ENCODE measurements around the gene PIK3R5. TPM values are rescaled to one million over a fixed set of nuclear protein-coding genes. Genes with fewer than 3 reads are reported as not detected.

PIK3R5 gene
- polyA plus RNA-seq, 3 donors, result 32.1 to 127 (median 47.5) TPM

DNA sequence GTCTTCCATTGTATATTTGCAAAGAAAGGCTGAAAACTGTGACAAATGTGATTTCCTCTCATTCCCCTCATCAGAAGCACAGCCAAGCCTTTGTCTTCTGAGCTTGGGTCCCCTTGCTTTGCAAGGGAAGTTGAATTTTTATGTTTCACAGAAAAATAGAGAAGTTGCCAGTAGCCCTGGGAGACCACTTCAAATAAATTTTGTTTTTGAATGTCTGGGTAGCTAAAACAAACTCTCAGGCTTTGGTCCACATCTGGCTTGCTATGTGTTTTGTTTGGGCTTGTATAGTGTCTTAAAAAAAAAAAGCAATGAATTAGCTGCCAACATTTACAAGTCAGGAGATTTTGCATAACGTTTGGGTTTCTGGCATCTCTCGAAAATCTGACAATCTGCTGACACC is 122.2 kb downstream of the PIK3R5 start:
- Mint-ChIP-seq H3K4me3 (no peak overlapping the region), H3K27ac (peak overlapping the region in 6 of 7 donors; percentile 59 to 81 (median 66)), H3K9me3 (peaks cover 0 to 2% (median 0%) of the 10 kb centered on the region in 7 donors), H3K27me3 (ENCODE audit: low read depth in 3 of 3) (peaks cover 0 to 2% (median 2%) of the 10 kb centered on the region in 3 donors), H3K36me3 (peaks cover 58 to 69% of the 10 kb centered on the region in 2 donors), H3K4me1 (peaks cover 24% of the 10 kb centered on the region)
- Histone ChIP-seq H3K4me1 (ENCODE audit: control insufficient read depth in 1 of 2, insufficient read depth in 2 of 2, low read length in 2 of 2) (peaks cover 14 to 21% of the 10 kb centered on the region in 2 donors), H3K4me2 (replicated peaks; ENCODE audit: extremely low read depth, low read length, poor library complexity, severe bottlenecking) (no peak overlapping the region), H3K9me3 (replicated peaks in 1 of 2; ENCODE audit: control insufficient read depth in 1 of 2, insufficient read depth in 1 of 2, low read length in 2 of 2) (no peaks in the 10 kb centered on the region), H3K4me3 (replicated peaks in 1 of 3; ENCODE audit: low read depth in 2 of 3, low read length in 3 of 3) (no peak overlapping the region), H3K79me2 (ENCODE audit: insufficient read depth, low read length) (no peaks in the 10 kb centered on the region), H2AFZ (ENCODE audit: insufficient read depth, low read depth, low read length, poor library complexity, severe bottlenecking) (no peak overlapping the region), H4K20me1 (ENCODE audit: insufficient read depth, low read length) (peaks cover 5% of the 10 kb centered on the region), H3K27ac (ENCODE audit: low read depth in 1 of 2, low read length in 2 of 2) (peak overlapping the region in 1 of 2 donors; percentile 49), H3K9ac (ENCODE audit: insufficient read depth, low read length, poor library complexity, severe bottlenecking) (no peak overlapping the region), H3K27me3 (ENCODE audit: control insufficient read depth in 2 of 2, insufficient read depth in 2 of 2, low read length in 2 of 2) (no peaks in the 10 kb centered on the region), H3K36me3 (replicated peaks in 1 of 2; ENCODE audit: control insufficient read depth in 1 of 2, insufficient read depth in 2 of 2, low read length in 2 of 2) (peaks cover 33 to 61% of the 10 kb centered on the region in 2 donors)
- TF ChIP-seq, protein P1, sequence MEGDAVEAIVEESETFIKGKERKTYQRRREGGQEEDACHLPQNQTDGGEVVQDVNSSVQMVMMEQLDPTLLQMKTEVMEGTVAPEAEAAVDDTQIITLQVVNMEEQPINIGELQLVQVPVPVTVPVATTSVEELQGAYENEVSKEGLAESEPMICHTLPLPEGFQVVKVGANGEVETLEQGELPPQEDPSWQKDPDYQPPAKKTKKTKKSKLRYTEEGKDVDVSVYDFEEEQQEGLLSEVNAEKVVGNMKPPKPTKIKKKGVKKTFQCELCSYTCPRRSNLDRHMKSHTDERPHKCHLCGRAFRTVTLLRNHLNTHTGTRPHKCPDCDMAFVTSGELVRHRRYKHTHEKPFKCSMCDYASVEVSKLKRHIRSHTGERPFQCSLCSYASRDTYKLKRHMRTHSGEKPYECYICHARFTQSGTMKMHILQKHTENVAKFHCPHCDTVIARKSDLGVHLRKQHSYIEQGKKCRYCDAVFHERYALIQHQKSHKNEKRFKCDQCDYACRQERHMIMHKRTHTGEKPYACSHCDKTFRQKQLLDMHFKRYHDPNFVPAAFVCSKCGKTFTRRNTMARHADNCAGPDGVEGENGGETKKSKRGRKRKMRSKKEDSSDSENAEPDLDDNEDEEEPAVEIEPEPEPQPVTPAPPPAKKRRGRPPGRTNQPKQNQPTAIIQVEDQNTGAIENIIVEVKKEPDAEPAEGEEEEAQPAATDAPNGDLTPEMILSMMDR (IDR thresholded peaks at IDR 0.05), result no peak
- no CpG with 5 or more reads among the region's 2 CpGs for WGBS (ENCODE audit: insufficient coverage)
- DNase-seq, result peak in 1 of 3 donors; percentile 7
- intact Hi-C loops (cut with micrococcal nuclease), result no loop called here

DNA sequence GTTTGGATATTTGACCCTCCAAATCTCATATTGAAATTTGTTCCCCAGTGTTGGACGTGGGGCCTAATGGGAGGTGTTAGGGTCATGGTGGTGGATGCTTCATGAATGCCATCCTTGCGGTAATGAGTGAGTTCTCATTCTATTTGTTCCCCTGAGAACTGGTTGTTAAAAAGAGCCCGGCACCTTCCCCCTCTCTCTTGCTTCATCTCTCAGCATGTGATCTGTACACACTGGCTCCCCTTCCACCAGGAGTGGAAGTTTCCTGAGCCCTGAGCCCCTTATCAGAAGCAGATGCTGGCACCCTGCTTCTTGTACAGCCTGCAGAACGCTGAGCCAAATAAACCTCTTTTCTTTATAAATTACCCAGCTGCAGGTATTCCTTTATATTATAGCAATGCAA is 123.7 kb downstream of the PIK3R5 start:
- no peak overlapping the region for H3K27ac Mint-ChIP-seq
- H3K9me3 Mint-ChIP-seq, result peaks cover 0 to 2% (median 0%) of the 10 kb centered on the region in 7 donors

More for the DNA sequence above, 123.7 kb downstream of the PIK3R5 start:
- peaks cover 14 to 21% of the 10 kb centered on the region in 2 donors for H3K4me1 ChIP-seq (ENCODE audit: control insufficient read depth in 1 of 2, insufficient read depth in 2 of 2, low read length in 2 of 2)
- H3K36me3 Mint-ChIP-seq, result peaks cover 64 to 69% of the 10 kb centered on the region in 2 donors
- H3K4me2 ChIP-seq (replicated peaks; ENCODE audit: extremely low read depth, low read length, poor library complexity, severe bottlenecking), result no peak overlapping the region
- H3K9ac ChIP-seq (ENCODE audit: insufficient read depth, low read length, poor library complexity, severe bottlenecking), result no peak overlapping the region
- peaks cover 5% of the 10 kb centered on the region for H4K20me1 ChIP-seq (ENCODE audit: insufficient read depth, low read length)
- H3K4me1 Mint-ChIP-seq, result peaks cover 22% of the 10 kb centered on the region
- no peak overlapping the region for H3K4me3 Mint-ChIP-seq
- H3K27me3 ChIP-seq (ENCODE audit: control insufficient read depth in 2 of 2, insufficient read depth in 2 of 2, low read length in 2 of 2), result no peaks in the 10 kb centered on the region
- H3K36me3 ChIP-seq (replicated peaks in 1 of 2; ENCODE audit: control insufficient read depth in 1 of 2, insufficient read depth in 2 of 2, low read length in 2 of 2), result peaks cover 40 to 61% of the 10 kb centered on the region in 2 donors
- no peaks in the 10 kb centered on the region for H3K79me2 ChIP-seq (ENCODE audit: insufficient read depth, low read length)
- H3K27me3 Mint-ChIP-seq (ENCODE audit: low read depth in 3 of 3), result peaks cover 0 to 2% (median 2%) of the 10 kb centered on the region in 3 donors
- no peak overlapping the region for H2AFZ ChIP-seq (ENCODE audit: insufficient read depth, low read depth, low read length, poor library complexity, severe bottlenecking)
- no peak for DNase-seq
- no peaks in the 10 kb centered on the region for H3K9me3 ChIP-seq (replicated peaks in 1 of 2; ENCODE audit: control insufficient read depth in 1 of 2, insufficient read depth in 1 of 2, low read length in 2 of 2)
- no peak overlapping the region for H3K27ac ChIP-seq (ENCODE audit: low read depth in 1 of 2, low read length in 2 of 2)
- TF ChIP-seq, protein P1 (IDR thresholded peaks at IDR 0.05), result no peak
- H3K4me3 ChIP-seq (replicated peaks in 1 of 3; ENCODE audit: low read depth in 2 of 3, low read length in 3 of 3), result no peak overlapping the region
- WGBS (ENCODE audit: insufficient coverage), result 33% methylated on average over 1 of the region's 4 CpGs
- intact Hi-C loops (cut with micrococcal nuclease), result no loop called here
